HG02642 (cell line): ENCODE measurements around the gene OR13D1.
"Not testable (repeated sequence)": the region's sequence is repeated elsewhere in the genome, so short reads cannot be mapped to it uniquely, and the experiment has no call there.

Experiments
- ATAC-seq: cut with Tn5 transposase; IDR thresholded peaks from one replicate; pipeline ENCODE4 v1.9.1; 2021; ENCODE audit warnings: mild to moderate bottlenecking; ENCODE audit not compliant: unreplicated experiment, poor library complexity

OR13D1 gene

DNA sequence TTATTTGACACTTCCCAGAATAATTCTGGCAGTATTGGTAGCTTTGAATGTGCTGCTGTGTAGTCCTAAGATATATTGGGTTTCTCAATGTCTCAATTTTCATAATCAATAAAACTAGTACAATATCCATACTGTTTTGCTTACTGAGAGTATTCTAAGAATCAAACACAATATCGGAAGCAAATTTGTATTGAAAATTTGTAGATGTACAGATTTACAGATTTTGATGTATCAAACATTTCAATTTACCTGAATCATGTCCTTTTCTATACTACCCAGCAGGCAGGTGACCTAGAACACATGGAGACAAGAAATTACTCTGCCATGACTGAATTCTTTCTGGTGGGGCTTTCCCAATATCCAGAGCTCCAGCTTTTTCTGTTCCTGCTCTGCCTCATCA is at the start of gene OR13D1:
TSS of gene OR13D1 (plus strand) at position 301 of the 400 bp plus-strand sequence. CDS start at position 301, 0 bp downstream.
- ATAC-seq, result no peak

- ATAC-seq, result no peak
Observed at GRCh38 chr9:104658496-104659195, 35.7 kb upstream of the OR13D1 start.

- ATAC-seq, result no peak
Observed at GRCh38 chr9:104675611-104676010, 18.7 kb upstream of the OR13D1 start.

DNA sequence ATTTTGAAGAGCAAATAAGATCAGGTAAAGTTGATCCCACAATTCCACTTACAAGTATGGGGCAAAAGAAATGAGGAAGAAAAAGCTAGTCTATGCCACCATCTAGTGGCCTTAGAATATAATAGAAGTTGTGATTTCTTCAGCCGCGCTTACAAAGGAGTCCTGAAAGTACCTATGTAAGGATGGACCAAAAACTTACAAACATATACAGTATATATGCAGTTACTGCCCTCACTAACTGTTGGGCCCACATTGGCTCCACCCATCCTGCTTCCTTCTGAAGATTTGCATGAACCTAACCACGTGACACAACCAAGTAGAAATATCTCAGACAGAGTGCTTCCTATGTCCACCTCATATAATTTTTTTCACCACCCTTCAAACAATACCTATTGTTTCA is 11.7 kb upstream of the OR13D1 start:
- peak; percentile 65 for ATAC-seq

- no peak for ATAC-seq
Observed at GRCh38 chr9:104686081-104686480, 8.2 kb upstream of the OR13D1 start.

DNA sequence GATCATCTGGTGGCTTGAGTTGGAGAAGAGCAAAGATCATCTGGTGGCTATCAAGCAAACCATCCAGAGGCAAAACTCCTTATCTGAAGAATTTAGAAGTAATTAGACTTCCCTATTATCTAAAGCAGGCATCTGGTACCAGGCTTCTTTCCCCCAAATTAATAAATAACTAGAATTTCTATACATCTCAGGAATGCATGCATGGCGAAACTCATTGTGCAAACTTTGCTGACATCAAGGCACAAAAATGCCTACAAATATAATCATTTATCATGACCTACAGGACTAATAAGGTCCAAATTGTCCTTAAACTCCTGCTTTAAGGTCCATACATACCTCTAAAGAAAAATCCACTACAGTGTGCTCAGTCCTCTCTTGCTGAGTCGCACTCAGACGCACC is 6.0 kb downstream of the OR13D1 start:
- no peak for ATAC-seq

DNA sequence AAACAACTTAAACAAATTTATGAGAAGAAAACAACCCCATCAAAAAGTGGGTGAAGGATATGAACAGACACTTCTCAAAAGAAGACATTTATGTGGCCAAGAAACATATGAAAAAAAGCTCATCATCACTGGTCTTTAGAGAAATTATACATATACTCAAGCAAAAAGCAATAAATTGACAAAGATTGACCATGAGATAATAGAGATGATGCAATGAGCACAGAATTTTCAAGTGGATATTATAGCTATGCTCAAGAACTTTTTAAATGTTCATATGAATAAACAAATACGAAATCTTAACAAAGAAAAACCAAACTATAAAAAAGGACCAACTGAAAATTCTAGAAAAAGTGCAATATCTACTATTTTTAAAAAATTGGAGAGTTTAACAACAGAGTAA is 14.4 kb downstream of the OR13D1 start:
- not testable (repeated sequence) for ATAC-seq

GRCh38 chr9:104711604-104712003 is 17.3 kb downstream of the OR13D1 start:
- ATAC-seq, result no peak

- no peak for ATAC-seq
Observed at GRCh38 chr9:104725014-104725413, 30.7 kb downstream of the OR13D1 start.

DNA sequence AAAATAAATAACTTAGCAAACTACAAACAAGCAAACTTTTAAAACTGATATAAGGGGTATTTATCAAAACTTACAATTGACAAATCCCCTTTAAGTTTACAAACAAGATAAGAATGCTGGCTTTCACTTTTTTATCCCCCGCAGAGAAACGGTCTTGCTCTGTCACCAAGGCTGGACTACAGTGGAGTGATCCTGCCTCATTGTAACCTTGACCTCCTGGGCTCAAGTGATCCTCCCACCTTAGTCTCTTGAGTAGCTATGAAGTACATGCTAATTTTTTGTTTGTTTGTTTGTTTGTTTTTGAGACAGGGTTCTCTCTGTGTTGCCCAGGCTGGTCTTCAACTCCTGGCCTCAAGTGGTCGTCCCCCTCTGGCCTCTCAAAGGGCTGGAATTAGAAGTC is 44.1 kb downstream of the OR13D1 start:
- ATAC-seq, result no peak

GRCh38 chr9:104740621-104741020 is 46.3 kb downstream of the OR13D1 start:
- ATAC-seq, result no peak

DNA sequence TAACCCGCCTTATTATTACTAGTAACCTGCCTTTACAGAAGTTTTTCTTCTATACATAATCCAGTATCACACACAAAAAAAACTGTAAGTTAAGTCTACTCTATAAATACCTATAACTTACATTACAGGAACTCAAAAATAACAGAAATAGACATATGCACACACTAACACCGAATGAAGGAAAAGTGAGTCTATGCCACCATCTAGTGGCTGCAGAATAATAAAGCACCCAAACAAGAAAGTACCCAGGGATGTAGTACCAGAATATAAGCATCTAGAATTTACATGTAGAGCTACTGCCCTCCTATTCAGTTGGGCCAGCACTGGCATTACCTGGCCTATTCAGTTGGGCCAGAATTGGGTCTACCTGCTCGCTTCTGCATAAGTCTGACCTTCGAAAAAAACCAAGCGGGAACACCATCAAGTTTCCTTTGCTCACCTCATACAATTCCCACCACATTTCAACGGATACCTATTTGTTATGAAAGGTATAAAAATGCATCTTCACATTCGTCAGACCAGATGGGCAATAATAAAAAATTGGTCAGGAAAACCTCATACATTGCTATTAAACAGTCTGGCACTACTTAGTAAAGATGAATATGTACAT is 49.2 kb downstream of the OR13D1 start:
- ATAC-seq, result peak; percentile 33
